ENCODE measurements around the gene CNST. TPM values are rescaled to one million over a fixed set of nuclear protein-coding genes. Genes with fewer than 3 reads are reported as not detected.
"Not testable (repeated sequence)": the region's sequence is repeated elsewhere in the genome, so short reads cannot be mapped to it uniquely, and the experiment has no call there.

The CNST gene
- total RNA-seq, 2 donors from 2014 or later = 28.0 to 30.4 TPM

DNA sequence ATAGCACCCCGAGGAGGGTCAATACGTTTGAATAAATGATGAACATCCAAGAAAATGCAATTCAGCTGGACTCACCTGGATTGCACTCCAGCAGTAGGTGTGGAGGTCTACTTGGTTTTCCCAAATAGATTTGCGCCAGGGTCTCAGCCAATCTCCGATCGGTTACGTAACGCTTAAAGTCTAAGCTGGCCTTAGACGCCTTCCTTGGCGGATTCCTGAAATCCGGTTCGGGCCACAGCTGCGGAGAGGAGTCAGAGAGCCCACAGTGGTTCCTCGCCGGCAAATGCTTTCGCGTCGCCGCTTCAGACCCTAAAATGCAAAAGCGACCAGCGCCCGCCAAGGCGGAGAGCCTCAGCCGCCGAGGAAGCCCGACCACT lies 517 bp upstream of the CNST start:
- ATAC-seq (replicated peaks in 1 of 2) (no peak), DNase-seq (no peak)
- Mint-ChIP-seq H3K9me3 (peaks cover 0 to 3% of the 10 kb centered on the region in 2 donors), H3K27me3 (ENCODE audit: low read depth) (no peaks in the 10 kb centered on the region), H3K36me3 (ENCODE audit: insufficient read depth in 2 of 2) (peaks cover 7 to 8% of the 10 kb centered on the region in 2 donors), H3K4me3 (peak overlapping the region; percentile 99 to 100), H3K4me1 (ENCODE audit: low read depth) (peaks cover 47% of the 10 kb centered on the region), H3K27ac (peak overlapping the region; percentile 100)

DNA sequence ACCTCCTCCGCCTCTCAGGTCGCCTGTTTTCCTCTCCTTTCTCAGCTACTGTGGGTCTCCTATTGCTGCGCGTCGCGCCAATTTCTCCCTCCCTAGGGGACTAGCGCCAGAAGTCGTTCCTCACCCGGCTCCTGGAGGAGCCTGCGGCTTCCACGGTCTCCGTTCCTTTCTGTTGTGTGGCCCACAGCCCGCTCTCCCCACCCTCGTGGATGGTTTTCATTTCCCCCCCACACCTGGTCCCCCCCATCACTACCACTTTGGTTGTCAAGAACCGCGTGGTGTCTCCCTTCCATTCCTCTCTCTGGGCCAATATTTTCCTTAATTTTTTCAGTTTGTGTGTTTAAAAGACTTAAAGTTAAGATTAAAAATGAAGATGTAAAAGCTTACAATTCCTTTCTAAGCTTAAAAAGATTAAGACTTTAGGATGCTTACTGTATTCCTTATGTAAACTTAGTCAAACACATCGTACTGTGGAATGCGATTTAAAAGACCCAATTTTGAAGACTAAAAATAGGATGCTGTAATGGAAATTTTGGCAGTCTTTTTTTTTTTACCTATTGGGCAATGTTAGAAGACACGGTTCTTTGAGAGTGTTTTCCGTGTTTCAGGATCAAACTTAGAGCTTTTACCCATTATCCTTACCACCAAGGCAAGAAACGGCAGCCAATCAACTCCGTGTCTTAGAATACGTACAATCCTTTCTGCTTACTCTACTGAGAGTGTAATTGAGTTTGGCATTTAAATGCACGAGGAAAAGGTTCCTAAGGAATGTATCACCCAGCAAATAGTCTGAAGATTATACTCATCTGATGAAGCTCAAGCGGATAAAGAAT lies 773 bp downstream of the CNST start:
- no peak for DNase-seq
- H3K9me3 Mint-ChIP-seq = peaks cover 0 to 3% of the 10 kb centered on the region in 2 donors
- H3K36me3 Mint-ChIP-seq (ENCODE audit: insufficient read depth in 2 of 2) = peaks cover 8 to 10% of the 10 kb centered on the region in 2 donors
- peaks cover 54% of the 10 kb centered on the region for H3K4me1 Mint-ChIP-seq (ENCODE audit: low read depth)
- no peaks in the 10 kb centered on the region for H3K27me3 Mint-ChIP-seq (ENCODE audit: low read depth)
- peak; percentile 6 to 10 for ATAC-seq (replicated peaks in 1 of 2)
- H3K27ac Mint-ChIP-seq = peak overlapping the region; percentile 100
- H3K4me3 Mint-ChIP-seq = peak overlapping the region; percentile 99 to 100

DNA sequence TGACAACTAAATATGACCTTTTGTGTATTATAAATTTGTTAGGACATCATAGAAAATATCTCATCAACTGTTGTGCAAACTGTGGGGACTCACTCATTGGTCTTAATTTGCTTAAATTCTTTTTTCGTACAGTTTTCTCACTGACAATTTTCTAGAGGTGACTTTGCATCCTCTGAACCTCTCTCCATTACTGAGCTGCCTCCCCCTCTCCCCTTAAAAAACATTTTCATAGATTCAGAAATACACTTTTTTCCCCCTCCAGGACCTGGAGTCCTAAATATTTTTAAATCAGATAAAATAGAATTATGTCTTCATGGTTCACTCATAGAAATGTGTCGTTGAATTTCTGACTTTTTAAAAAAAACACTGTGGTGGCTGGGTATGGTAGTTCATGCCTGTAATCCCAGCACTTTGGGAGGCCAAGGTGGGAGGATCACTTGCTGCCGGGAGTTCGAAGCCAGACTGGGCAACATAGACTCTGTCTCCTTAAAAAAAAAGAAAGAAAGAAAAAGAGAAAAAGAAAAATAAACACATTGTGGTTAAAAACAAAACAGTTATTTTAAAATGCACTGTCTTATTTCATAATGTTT lies 1.5 kb downstream of the CNST start:
- H3K27ac Mint-ChIP-seq = peak overlapping the region; percentile 100
- no peaks in the 10 kb centered on the region for H3K27me3 Mint-ChIP-seq (ENCODE audit: low read depth)
- H3K9me3 Mint-ChIP-seq = peaks cover 0 to 3% of the 10 kb centered on the region in 2 donors
- ATAC-seq (replicated peaks in 1 of 2) = no peak
- H3K36me3 Mint-ChIP-seq (ENCODE audit: insufficient read depth in 2 of 2) = peaks cover 8 to 10% of the 10 kb centered on the region in 2 donors
- H3K4me3 Mint-ChIP-seq = peak overlapping the region; percentile 99 to 100
- no peak for DNase-seq
- H3K4me1 Mint-ChIP-seq (ENCODE audit: low read depth) = peaks cover 54% of the 10 kb centered on the region

DNA sequence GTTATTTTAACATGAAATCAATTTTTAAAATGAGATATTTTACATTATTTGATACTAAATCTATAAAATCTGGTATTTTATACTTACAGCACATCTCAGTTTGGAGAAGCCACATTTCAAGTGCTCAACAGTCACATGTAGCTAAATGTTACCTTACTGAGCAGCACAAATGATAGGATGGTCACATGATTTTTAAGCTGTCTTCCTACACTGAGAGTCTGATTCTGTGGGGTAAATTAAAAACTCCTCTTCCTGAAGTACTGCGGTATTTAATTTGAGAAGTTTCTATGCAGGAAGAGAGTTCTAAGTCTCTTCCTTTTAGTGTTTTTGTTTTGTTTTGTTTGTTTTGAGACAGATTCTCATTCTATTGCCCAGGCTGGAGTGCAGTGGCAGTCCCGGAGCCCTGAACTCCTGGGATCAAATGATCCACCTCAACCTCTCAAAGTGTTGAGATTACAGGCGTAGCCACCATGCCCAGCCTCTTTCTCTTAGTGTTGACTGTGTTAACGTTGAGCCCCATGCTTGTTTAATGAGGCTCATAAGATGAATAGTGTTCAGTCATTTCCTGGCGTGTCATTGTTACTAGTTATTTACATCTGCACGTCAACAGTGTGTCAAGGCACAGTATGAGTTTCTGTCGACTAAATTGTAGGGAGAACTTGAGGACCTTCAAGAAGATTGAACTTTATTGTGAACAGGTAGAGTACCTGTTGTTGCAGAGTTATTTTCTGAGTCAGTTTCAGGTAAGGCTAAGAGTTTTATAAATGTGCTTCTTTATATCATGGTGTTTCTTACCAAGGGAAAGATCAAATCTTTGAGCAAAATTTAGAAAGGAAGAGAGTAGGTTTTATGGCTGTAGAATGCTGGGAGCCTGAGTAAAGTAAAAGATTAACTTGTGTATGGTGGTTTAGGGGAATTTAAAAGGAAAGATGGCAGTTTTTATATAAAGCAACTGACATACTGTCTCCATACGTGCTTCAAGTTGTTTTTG lies 3.3 kb downstream of the CNST start:
- ATAC-seq (replicated peaks in 1 of 2) = peak; percentile 45 to 58
- Mint-ChIP-seq H3K27ac (peak overlapping the region; percentile 99), H3K27me3 (ENCODE audit: low read depth) (no peaks in the 10 kb centered on the region), H3K4me3 (peak overlapping the region; percentile 76 to 93), H3K9me3 (peaks cover 0 to 3% of the 10 kb centered on the region in 2 donors), H3K4me1 (ENCODE audit: low read depth) (peaks cover 63% of the 10 kb centered on the region), H3K36me3 (ENCODE audit: insufficient read depth in 2 of 2) (peaks cover 8 to 12% of the 10 kb centered on the region in 2 donors)
- peak; percentile 38 to 58 for DNase-seq

DNA sequence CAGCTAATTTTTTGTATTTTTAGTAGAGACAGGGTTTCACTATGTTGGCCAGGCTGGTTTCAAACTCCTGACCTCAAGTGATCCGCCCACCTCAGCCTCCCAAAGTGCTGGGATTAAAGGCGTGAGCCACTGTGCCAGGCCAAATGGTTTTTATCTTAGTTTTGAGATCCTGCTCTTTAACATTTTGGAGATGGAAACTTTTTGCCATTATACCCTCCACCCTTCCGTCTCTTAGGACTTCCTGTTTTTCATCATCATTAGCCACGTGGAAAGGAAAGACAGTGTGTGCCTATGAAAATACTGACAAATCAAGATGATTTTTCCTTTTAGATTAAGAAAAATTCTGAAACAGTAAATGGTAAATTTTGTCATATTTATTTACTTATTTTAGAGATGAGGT lies 5.1 kb downstream of the CNST start:
- H3K27me3 Mint-ChIP-seq (ENCODE audit: low read depth); DNase-seq; ATAC-seq (replicated peaks in 1 of 2); H3K9me3 Mint-ChIP-seq: not testable (repeated sequence)
- Mint-ChIP-seq H3K27ac (peak overlapping the region; percentile 99), H3K36me3 (ENCODE audit: insufficient read depth in 2 of 2) (peaks cover 7 to 11% of the 10 kb centered on the region in 2 donors), H3K4me3 (peak overlapping the region; percentile 57 to 93), H3K4me1 (ENCODE audit: low read depth) (peaks cover 65% of the 10 kb centered on the region)

DNA sequence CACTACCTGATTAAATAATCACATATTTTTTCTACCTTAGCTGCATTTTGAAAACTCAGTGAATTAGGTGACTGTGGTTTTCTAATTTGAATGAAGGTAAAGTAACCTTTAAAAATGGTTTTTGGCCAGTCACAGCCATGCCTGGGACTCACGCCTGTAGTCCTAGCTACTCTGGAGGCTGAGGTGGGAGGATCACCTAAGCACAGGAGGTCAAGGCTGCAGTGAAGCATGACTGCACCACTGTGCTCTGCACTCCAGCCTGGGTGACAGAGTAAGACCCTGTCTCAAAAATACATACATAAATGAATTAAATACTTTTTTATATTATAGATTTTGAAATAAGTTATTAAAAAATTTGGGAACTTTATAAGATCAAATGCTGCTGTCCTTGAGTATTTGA lies 5.7 kb downstream of the CNST start:
- Mint-ChIP-seq H3K4me3 (no peak overlapping the region), H3K9me3 (peaks cover 0 to 3% of the 10 kb centered on the region in 2 donors), H3K27ac (peak overlapping the region; percentile 99), H3K27me3 (ENCODE audit: low read depth) (no peaks in the 10 kb centered on the region), H3K36me3 (ENCODE audit: insufficient read depth in 2 of 2) (peaks cover 7 to 11% of the 10 kb centered on the region in 2 donors), H3K4me1 (ENCODE audit: low read depth) (peaks cover 72% of the 10 kb centered on the region)
- ATAC-seq (replicated peaks in 1 of 2) (no peak), DNase-seq (no peak)

DNA sequence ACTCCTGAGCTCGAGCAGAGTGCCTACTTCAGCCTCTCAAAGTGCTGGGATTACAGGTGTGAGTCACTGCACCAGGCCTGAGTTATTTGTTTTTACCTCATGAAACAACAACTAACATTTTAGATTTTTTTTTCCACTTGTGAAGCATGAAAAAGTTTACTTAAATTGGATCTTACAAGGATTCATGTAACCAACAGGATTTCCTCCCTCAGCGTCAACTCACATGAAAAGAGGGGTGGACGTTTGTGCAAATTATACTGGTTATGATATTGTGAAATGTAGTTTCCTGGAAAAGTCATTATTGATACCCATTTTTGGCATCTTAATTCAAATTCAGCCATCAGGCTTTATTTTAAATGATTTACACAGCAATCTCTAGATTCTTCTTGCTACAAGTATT lies 6.5 kb downstream of the CNST start:
- ATAC-seq (replicated peaks in 1 of 2) = no peak
- peaks cover 0 to 3% of the 10 kb centered on the region in 2 donors for H3K9me3 Mint-ChIP-seq
- peaks cover 7 to 11% of the 10 kb centered on the region in 2 donors for H3K36me3 Mint-ChIP-seq (ENCODE audit: insufficient read depth in 2 of 2)
- peak overlapping the region; percentile 80 for H3K27ac Mint-ChIP-seq
- H3K4me3 Mint-ChIP-seq = peak overlapping the region; percentile 68 to 79
- H3K4me1 Mint-ChIP-seq (ENCODE audit: low read depth) = peaks cover 73% of the 10 kb centered on the region
- no peaks in the 10 kb centered on the region for H3K27me3 Mint-ChIP-seq (ENCODE audit: low read depth)
- DNase-seq = no peak

DNA sequence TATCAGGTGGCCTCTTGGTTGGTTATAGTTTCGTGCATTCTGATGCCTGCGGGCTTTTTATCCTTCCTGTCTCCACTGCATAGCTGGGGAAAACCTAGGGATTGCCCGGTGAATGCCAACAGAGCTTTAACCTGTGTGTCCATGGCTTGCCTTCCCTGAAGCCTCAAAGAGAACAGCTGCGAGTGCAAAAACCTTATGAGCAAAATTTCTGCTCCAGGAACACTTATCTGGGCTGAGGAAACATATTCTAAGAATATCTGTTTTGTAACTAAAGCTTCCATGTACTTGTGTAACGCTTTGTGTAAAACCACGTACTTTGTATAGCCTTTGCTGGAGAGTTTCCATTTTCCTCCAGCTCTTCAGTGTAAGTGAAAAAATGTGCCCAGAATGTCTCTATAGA lies 7.2 kb downstream of the CNST start:
- ATAC-seq (replicated peaks in 1 of 2) (no peak), DNase-seq (no peak)
- Mint-ChIP-seq H3K4me3 (peak overlapping the region; percentile 68 to 79), H3K9me3 (peaks cover 0 to 3% of the 10 kb centered on the region in 2 donors), H3K4me1 (ENCODE audit: low read depth) (peaks cover 73% of the 10 kb centered on the region), H3K27me3 (ENCODE audit: low read depth) (no peaks in the 10 kb centered on the region), H3K27ac (peak overlapping the region; percentile 28), H3K36me3 (ENCODE audit: insufficient read depth in 2 of 2) (peaks cover 7 to 11% of the 10 kb centered on the region in 2 donors)

DNA sequence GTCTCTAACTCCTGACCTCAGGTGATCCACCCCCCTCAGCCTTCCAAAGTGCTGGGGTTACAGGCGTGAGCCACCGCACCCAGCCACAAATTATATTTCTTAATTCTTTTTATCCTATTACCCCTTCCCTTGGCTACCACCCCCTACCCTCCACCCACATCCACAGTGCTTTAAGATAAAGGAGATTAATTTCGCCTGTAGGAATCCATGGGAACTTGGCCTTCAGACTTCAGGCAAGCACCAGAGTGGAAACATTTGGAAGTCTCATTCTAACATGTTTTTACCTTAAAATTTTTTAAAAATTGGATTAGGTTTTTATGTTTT lies 10.4 kb downstream of the CNST start:
- ATAC-seq (replicated peaks in 1 of 2) = no peak
- H3K27ac Mint-ChIP-seq = peak overlapping the region; percentile 82

DNA sequence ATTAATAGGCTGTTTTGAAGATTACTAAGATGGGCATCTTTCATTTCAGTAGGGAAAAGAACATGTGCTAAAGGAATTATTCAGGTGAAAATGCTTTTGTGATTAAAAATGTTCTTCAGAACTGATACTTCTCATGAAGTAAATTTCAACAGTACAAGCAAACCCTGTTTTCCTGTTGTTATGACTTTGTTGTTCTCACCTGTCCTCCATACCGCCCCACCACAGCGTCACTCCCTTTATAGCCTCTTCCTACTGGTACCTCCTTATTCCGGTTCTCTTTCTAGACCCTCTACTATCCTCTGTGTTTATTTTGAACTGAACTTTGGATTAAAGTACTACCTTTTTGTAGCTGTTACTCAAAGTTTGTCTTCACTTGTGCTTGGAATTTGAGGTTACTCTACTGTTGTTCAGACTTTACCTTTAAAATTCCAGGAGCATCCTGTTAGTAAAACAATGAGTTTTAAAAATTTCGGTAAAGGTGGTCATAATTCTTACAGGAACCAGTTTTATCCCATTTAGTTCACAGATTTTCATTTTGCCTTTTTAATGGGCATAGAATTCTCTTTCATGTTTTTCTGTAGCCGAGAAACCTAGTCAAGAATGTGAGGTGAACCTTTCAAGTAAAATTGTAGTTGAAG lies 10.9 kb downstream of the CNST start:
- ATAC-seq (replicated peaks in 1 of 2) (peak; percentile 66), DNase-seq (no peak)
- H3K4me3 Mint-ChIP-seq = peak overlapping the region; percentile 69 to 82
- no peaks in the 10 kb centered on the region for H3K27me3 Mint-ChIP-seq (ENCODE audit: low read depth)
- H3K9me3 Mint-ChIP-seq = no peaks in the 10 kb centered on the region
- peaks cover 69% of the 10 kb centered on the region for H3K4me1 Mint-ChIP-seq (ENCODE audit: low read depth)
- H3K27ac Mint-ChIP-seq = peak overlapping the region; percentile 82
- H3K36me3 Mint-ChIP-seq (ENCODE audit: insufficient read depth in 2 of 2) = peaks cover 2 to 7% of the 10 kb centered on the region in 2 donors

More for the DNA sequence above, 10.4 kb downstream of the CNST start:
- Mint-ChIP-seq H3K4me1 (ENCODE audit: low read depth) (peaks cover 70% of the 10 kb centered on the region), H3K36me3 (ENCODE audit: insufficient read depth in 2 of 2) (peaks cover 2 to 7% of the 10 kb centered on the region in 2 donors), H3K27me3 (ENCODE audit: low read depth) (no peaks in the 10 kb centered on the region), H3K4me3 (peak overlapping the region; percentile 69 to 82), H3K9me3 (no peaks in the 10 kb centered on the region)
- DNase-seq = no peak

DNA sequence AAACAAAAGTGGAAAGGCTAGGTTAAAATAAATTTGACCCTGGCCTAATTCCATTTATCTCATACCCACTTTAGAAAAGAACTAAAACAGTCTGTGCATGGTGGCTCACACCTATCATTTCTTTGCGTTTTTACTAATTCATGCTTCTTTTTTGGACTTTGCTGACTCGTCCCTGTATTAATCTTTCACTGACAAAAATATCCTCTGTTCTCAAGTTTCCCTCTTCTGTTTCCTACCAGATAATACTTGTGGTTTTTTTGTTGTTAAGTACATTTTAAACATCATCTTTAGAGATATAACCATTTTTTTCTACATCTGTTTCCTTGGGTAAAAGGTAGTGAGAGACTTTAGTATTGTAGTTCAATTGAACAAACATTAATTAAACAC lies 11.5 kb downstream of the CNST start:
- no peaks in the 10 kb centered on the region for H3K9me3 Mint-ChIP-seq
- DNase-seq (no peak), ATAC-seq (replicated peaks in 1 of 2) (no peak)
- peaks cover 2 to 8% of the 10 kb centered on the region in 2 donors for H3K36me3 Mint-ChIP-seq (ENCODE audit: insufficient read depth in 2 of 2)
- H3K27me3 Mint-ChIP-seq (ENCODE audit: low read depth) = no peaks in the 10 kb centered on the region
- H3K4me1 Mint-ChIP-seq (ENCODE audit: low read depth) = peaks cover 69% of the 10 kb centered on the region
- H3K27ac Mint-ChIP-seq = peak overlapping the region; percentile 82
- H3K4me3 Mint-ChIP-seq = peak overlapping the region; percentile 69 to 82

DNA sequence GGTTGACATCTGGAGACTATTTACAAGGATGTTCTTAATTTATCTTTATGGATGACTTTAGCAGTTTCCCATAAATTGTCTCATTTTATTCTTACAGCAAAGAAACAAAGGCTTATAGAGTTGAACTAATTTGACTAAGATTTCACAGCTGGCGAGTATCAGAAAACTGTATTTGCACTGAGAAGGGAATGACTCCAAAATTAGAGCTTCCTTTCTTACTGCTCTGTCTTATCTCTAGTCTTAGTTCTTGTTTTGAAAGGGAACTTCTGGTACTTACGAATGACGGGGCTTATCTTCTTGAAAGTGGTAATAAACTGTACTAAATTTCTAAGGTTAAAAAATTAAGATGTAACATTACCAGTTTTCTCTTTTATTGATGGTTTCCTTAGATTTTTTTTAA lies 13.6 kb downstream of the CNST start:
- Mint-ChIP-seq H3K4me1 (ENCODE audit: low read depth) (peaks cover 55% of the 10 kb centered on the region), H3K36me3 (ENCODE audit: insufficient read depth in 2 of 2) (peaks cover 2 to 9% of the 10 kb centered on the region in 2 donors), H3K4me3 (no peak overlapping the region), H3K9me3 (no peaks in the 10 kb centered on the region), H3K27ac (peak overlapping the region; percentile 5), H3K27me3 (ENCODE audit: low read depth) (no peaks in the 10 kb centered on the region)
- ATAC-seq (replicated peaks in 1 of 2) (peak in 1 of 2 donors; percentile 26), DNase-seq (no peak)
